WTC11 (cell line): ENCODE results near the gene MSLN. TPM values are rescaled to one million over a fixed set of nuclear protein-coding genes. Genes with fewer than 3 reads are reported as not detected.

Experiments used
- ATAC-seq: fragments of 200-7000 bp; cut with Tn5 transposase; 2 replicates; pipeline ENCODE4 v1.10.0; 2021; ENCODE audit warnings: mild to moderate bottlenecking, moderate library complexity
- CTCF ChIA-PET: fragments of 300-600 bp; sonication (Branson Sonifier 250); formaldehyde crosslinking; loops from one replicate; lab custom pipeline; 2021; ENCODE audit warnings: antibody characterized with exemption; lab: Charles Lee
- POLR2A ChIA-PET: fragments of 350-600 bp; sonication (Branson Sonifier 250); formaldehyde crosslinking; loops from one replicate; lab custom pipeline; 2021; ENCODE audit warnings: antibody characterized with exemption; lab: Charles Lee
- DNase-seq: peaks from one replicate; pipeline ENCODE4 v3.0.0; 2021; ENCODE audit warnings: low spot score
- H3K27ac Mint-ChIP-seq: 2 replicates; pipeline ENCODE4 v1.8.0; 2021; ENCODE audit warnings: mixed read lengths
- H3K27me3 Mint-ChIP-seq: 2 replicates; pipeline ENCODE4 v1.8.0; 2021; ENCODE audit warnings: low read depth, mild to moderate bottlenecking, moderate library complexity, mixed read lengths
- H3K36me3 Mint-ChIP-seq: 2 replicates; pipeline ENCODE4 v1.8.0; 2021; ENCODE audit warnings: mixed read lengths
- H3K4me1 Mint-ChIP-seq: 2 replicates; pipeline ENCODE4 v1.8.0; 2022; ENCODE audit warnings: mixed read lengths
- H3K4me3 Mint-ChIP-seq: 2 replicates; pipeline ENCODE4 v1.8.0; 2021; ENCODE audit warnings: mild to moderate bottlenecking, moderate library complexity, mixed read lengths
- H3K9me3 Mint-ChIP-seq: 2 replicates; pipeline ENCODE4 v1.8.0; 2021; ENCODE audit warnings: mixed read lengths
- GABPB1 ChIP-seq: sonication (generic); formaldehyde crosslinking; IDR thresholded peaks from 2 replicates; pipeline ENCODE4 v1.8.1; 2023; ENCODE audit warnings: mild to moderate bottlenecking, missing genetic modification reagents
- MLX ChIP-seq: sonication (generic); formaldehyde crosslinking; IDR thresholded peaks from 2 replicates; pipeline ENCODE4 v1.8.1; 2023; ENCODE audit warnings: mild to moderate bottlenecking, missing genetic modification reagents, moderate library complexity
- NFATC4 ChIP-seq: fragments of 250-450 bp; sonication (Bioruptor Pico); IDR thresholded peaks from 2 replicates; pipeline ENCODE4 v1.9.0; 2021; ENCODE audit warnings: mild to moderate bottlenecking
- OVOL2 ChIP-seq: fragments of 250-450 bp; sonication (Bioruptor Pico); IDR thresholded peaks from 2 replicates; pipeline ENCODE4 v1.9.0; 2021; ENCODE audit warnings: mild to moderate bottlenecking, borderline replicate concordance
- SOX15 ChIP-seq: fragments of 250-450 bp; sonication (Bioruptor Pico); IDR thresholded peaks from 2 replicates; pipeline ENCODE4 v1.9.0; 2021; ENCODE audit warnings: mild to moderate bottlenecking
- ZNF317 ChIP-seq: sonication (generic); formaldehyde crosslinking; IDR thresholded peaks from 2 replicates; pipeline ENCODE4 v1.8.1; 2023; ENCODE audit warnings: low read depth, mild to moderate bottlenecking, moderate library complexity, missing genetic modification reagents, borderline replicate concordance
- ZNF416 ChIP-seq: fragments of 250-450 bp; sonication (Bioruptor Pico); IDR thresholded peaks from 2 replicates; pipeline ENCODE4 v1.9.0; 2021; ENCODE audit warnings: mild to moderate bottlenecking, inconsistent platforms
- ZNF423 ChIP-seq: fragments of 250-450 bp; sonication (Bioruptor Pico); IDR thresholded peaks from 2 replicates; pipeline ENCODE4 v2.1.2; 2022; ENCODE audit warnings: mild to moderate bottlenecking, moderate library complexity
- total RNA-seq: library from RNA; stranded (reverse); gene quantifications from 3 replicates; pipeline ENCODE4 v1.2.3, GENCODE V29; 2021
- TF ChIP-seq, protein P1 (sequence below): sonication (generic); formaldehyde crosslinking; IDR thresholded peaks from 2 replicates; pipeline ENCODE4 v1.8.0; 2023; ENCODE audit warnings: mild to moderate bottlenecking, missing genetic modification reagents
- TF ChIP-seq, protein P2 (sequence below): sonication (generic); formaldehyde crosslinking; IDR thresholded peaks from 2 replicates; pipeline ENCODE4 v1.8.1; 2022; ENCODE audit warnings: low read depth, missing genetic modification reagents, borderline replicate concordance
- TF ChIP-seq, protein P3 (sequence below): fragments of 250-450 bp; sonication (Bioruptor Pico); IDR thresholded peaks from 2 replicates; pipeline ENCODE4 v1.9.0; 2021; ENCODE audit warnings: mild to moderate bottlenecking, borderline replicate concordance
- TF ChIP-seq, protein P4 (sequence below): fragments of 250-450 bp; sonication (Bioruptor Pico); IDR thresholded peaks from 2 replicates; pipeline ENCODE4 v1.9.0; 2021; ENCODE audit warnings: moderate library complexity, mild to moderate bottlenecking, inconsistent platforms, borderline replicate concordance
- TF ChIP-seq, protein P5 (sequence below): fragments of 250-450 bp; sonication (Bioruptor Pico); IDR thresholded peaks from 2 replicates; pipeline ENCODE4 v1.8.0; 2021; ENCODE audit warnings: mild to moderate bottlenecking
- TF ChIP-seq, protein P6 (sequence below): sonication (generic); formaldehyde crosslinking; IDR thresholded peaks from 2 replicates; pipeline ENCODE4 v1.8.1; 2022; ENCODE audit warnings: low read depth, mild to moderate bottlenecking, moderate library complexity, missing genetic modification reagents, borderline replicate concordance
- TF ChIP-seq, protein P7 (sequence below): fragments of 250-450 bp; sonication (Bioruptor Pico); IDR thresholded peaks from 2 replicates; pipeline ENCODE4 v1.9.0; 2021; ENCODE audit warnings: mild to moderate bottlenecking

Gene MSLN
- total RNA-seq, 1 experiment from 2014 or later = 0.20 TPM

DNA sequence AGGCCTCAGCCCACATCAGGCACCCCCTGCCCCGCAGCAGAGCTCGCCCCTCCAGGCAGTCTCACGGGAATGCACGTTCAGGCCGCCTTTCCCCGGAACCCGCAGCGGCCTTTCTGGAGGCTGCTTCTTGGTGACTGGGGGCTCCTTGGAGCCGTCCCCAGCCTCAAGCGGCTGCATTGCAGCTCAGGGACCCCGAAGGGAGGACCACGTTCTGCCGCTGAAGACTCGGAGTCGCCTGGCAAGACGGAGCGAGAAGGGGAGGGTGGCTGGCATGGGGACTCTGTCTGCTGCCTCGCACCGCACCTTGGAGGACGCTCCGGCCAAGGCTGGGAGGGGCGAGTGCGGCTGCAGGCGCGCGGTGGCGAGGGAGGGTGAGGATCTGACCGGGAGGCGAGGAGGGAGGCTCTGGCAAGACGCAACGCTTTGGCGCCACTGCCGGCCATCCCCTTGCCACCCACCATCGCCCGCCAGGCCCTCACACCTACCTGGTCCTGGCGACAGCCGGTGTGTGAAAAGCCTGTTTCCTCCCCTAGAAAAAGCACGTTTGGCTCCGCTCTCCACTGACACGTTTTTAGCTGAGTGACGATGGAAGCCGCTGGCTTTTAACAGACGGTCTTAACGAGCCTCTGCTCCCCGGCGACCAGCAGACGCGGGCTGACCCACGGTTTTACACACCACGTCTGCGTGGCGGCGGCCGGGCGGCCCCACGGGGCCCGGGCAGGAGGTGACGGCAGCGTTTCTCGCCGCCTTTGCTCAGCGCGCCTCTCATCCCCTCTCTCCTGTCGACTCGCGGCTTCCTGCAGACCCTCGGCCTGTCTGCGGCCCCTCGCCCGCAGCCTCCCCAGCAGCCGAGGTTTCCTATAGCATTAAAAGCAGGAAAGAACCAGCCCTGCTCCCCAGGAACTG, 56.7 kb downstream of the MSLN start:
- Mint-ChIP-seq H3K4me1 (peaks cover 8% of the 10 kb centered on the region), H3K36me3 (no peaks in the 10 kb centered on the region), H3K9me3 (peaks cover under 1% of the 10 kb centered on the region), H3K27ac (no peak overlapping the region)
- ATAC-seq = no peak
- CTCF ChIA-PET = interaction anchor here (0.7 to 1.3 kb wide), 6 partner anchors 63 to 471 kb away, joined by 3 to 6 read pairs (median 4); partner anchors contain the start of gene ANTKMT
- POLR2A ChIA-PET = interaction anchor here (0.7 kb wide), 1 partner anchor 110 kb away, joined by 4 read pairs; no protein-coding TSS in a partner anchor
- TF ChIP-seq ZNF317 (CRISPR knock-in tag) = 0 out of 2 replicates have a peak, but pooled peaks have one; percentile 45
- TF ChIP-seq, protein P1, sequence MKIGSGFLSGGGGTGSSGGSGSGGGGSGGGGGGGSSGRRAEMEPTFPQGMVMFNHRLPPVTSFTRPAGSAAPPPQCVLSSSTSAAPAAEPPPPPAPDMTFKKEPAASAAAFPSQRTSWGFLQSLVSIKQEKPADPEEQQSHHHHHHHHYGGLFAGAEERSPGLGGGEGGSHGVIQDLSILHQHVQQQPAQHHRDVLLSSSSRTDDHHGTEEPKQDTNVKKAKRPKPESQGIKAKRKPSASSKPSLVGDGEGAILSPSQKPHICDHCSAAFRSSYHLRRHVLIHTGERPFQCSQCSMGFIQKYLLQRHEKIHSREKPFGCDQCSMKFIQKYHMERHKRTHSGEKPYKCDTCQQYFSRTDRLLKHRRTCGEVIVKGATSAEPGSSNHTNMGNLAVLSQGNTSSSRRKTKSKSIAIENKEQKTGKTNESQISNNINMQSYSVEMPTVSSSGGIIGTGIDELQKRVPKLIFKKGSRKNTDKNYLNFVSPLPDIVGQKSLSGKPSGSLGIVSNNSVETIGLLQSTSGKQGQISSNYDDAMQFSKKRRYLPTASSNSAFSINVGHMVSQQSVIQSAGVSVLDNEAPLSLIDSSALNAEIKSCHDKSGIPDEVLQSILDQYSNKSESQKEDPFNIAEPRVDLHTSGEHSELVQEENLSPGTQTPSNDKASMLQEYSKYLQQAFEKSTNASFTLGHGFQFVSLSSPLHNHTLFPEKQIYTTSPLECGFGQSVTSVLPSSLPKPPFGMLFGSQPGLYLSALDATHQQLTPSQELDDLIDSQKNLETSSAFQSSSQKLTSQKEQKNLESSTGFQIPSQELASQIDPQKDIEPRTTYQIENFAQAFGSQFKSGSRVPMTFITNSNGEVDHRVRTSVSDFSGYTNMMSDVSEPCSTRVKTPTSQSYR (CRISPR knock-in tag) = no peak
- TF ChIP-seq, all 79 proteins: peak for 1
- Mint-ChIP-seq H3K4me3 (no peak overlapping the region), H3K27me3 (peaks cover 8% of the 10 kb centered on the region)
- no peak for DNase-seq

GRCh38 chr16:818132-818531, 57.6 kb downstream of the MSLN start:
- CTCF ChIA-PET = interaction anchor here (0.7 to 1.3 kb wide), 3 partner anchors 62 to 470 kb away, joined by 3 to 6 read pairs (median 4); partner anchors contain the start of gene ANTKMT
- no peaks in the 10 kb centered on the region; the same call in none of the 2 replicates for H3K27me3 Mint-ChIP-seq
- TF ChIP-seq OVOL2 = no peak
- TF ChIP-seq, protein P2, sequence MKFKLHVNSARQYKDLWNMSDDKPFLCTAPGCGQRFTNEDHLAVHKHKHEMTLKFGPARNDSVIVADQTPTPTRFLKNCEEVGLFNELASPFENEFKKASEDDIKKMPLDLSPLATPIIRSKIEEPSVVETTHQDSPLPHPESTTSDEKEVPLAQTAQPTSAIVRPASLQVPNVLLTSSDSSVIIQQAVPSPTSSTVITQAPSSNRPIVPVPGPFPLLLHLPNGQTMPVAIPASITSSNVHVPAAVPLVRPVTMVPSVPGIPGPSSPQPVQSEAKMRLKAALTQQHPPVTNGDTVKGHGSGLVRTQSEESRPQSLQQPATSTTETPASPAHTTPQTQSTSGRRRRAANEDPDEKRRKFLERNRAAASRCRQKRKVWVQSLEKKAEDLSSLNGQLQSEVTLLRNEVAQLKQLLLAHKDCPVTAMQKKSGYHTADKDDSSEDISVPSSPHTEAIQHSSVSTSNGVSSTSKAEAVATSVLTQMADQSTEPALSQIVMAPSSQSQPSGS (CRISPR knock-in tag) = no peak
- TF ChIP-seq GABPB1 (CRISPR knock-in tag) = no peak
- TF ChIP-seq, protein P3, sequence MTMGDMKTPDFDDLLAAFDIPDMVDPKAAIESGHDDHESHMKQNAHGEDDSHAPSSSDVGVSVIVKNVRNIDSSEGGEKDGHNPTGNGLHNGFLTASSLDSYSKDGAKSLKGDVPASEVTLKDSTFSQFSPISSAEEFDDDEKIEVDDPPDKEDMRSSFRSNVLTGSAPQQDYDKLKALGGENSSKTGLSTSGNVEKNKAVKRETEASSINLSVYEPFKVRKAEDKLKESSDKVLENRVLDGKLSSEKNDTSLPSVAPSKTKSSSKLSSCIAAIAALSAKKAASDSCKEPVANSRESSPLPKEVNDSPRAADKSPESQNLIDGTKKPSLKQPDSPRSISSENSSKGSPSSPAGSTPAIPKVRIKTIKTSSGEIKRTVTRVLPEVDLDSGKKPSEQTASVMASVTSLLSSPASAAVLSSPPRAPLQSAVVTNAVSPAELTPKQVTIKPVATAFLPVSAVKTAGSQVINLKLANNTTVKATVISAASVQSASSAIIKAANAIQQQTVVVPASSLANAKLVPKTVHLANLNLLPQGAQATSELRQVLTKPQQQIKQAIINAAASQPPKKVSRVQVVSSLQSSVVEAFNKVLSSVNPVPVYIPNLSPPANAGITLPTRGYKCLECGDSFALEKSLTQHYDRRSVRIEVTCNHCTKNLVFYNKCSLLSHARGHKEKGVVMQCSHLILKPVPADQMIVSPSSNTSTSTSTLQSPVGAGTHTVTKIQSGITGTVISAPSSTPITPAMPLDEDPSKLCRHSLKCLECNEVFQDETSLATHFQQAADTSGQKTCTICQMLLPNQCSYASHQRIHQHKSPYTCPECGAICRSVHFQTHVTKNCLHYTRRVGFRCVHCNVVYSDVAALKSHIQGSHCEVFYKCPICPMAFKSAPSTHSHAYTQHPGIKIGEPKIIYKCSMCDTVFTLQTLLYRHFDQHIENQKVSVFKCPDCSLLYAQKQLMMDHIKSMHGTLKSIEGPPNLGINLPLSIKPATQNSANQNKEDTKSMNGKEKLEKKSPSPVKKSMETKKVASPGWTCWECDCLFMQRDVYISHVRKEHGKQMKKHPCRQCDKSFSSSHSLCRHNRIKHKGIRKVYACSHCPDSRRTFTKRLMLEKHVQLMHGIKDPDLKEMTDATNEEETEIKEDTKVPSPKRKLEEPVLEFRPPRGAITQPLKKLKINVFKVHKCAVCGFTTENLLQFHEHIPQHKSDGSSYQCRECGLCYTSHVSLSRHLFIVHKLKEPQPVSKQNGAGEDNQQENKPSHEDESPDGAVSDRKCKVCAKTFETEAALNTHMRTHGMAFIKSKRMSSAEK (CRISPR knock-in tag) = no peak
- TF ChIP-seq, protein P4, sequence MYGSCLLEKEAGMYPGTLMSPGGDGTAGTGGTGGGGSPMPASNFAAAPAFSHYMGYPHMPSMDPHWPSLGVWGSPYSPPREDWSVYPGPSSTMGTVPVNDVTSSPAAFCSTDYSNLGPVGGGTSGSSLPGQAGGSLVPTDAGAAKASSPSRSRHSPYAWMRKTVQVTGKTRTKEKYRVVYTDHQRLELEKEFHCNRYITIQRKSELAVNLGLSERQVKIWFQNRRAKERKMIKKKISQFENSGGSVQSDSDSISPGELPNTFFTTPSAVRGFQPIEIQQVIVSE (CRISPR knock-in tag) = no peak
- TF ChIP-seq MLX (CRISPR knock-in tag) = no peak
- TF ChIP-seq NFATC4 (CRISPR knock-in tag) = no peak
- TF ChIP-seq, protein P5, sequence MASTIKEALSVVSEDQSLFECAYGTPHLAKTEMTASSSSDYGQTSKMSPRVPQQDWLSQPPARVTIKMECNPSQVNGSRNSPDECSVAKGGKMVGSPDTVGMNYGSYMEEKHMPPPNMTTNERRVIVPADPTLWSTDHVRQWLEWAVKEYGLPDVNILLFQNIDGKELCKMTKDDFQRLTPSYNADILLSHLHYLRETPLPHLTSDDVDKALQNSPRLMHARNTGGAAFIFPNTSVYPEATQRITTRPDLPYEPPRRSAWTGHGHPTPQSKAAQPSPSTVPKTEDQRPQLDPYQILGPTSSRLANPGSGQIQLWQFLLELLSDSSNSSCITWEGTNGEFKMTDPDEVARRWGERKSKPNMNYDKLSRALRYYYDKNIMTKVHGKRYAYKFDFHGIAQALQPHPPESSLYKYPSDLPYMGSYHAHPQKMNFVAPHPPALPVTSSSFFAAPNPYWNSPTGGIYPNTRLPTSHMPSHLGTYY (CRISPR knock-in tag) = no peak
- TF ChIP-seq SOX15 (CRISPR knock-in tag) = no peak
- TF ChIP-seq ZNF416 (CRISPR knock-in tag) = no peak
- TF ChIP-seq, protein P6, sequence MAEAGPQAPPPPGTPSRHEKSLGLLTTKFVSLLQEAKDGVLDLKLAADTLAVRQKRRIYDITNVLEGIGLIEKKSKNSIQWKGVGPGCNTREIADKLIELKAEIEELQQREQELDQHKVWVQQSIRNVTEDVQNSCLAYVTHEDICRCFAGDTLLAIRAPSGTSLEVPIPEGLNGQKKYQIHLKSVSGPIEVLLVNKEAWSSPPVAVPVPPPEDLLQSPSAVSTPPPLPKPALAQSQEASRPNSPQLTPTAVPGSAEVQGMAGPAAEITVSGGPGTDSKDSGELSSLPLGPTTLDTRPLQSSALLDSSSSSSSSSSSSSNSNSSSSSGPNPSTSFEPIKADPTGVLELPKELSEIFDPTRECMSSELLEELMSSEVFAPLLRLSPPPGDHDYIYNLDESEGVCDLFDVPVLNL (CRISPR knock-in tag) = no peak
- TF ChIP-seq, protein P7, sequence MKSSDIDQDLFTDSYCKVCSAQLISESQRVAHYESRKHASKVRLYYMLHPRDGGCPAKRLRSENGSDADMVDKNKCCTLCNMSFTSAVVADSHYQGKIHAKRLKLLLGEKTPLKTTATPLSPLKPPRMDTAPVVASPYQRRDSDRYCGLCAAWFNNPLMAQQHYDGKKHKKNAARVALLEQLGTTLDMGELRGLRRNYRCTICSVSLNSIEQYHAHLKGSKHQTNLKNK (CRISPR knock-in tag) = no peak
- TF ChIP-seq ZNF423 (CRISPR knock-in tag) = no peak

More at GRCh38 chr16:818132-818531, 57.6 kb downstream of the MSLN start:
- Mint-ChIP-seq H3K36me3 (no peaks in the 10 kb centered on the region), H3K4me3 (no peak overlapping the region), H3K4me1 (peaks cover 8% of the 10 kb centered on the region), H3K9me3 (no peaks in the 10 kb centered on the region), H3K27ac (no peak overlapping the region)
- POLR2A ChIA-PET = no interaction called here
- no peak for DNase-seq
- no peak for ATAC-seq
